Measurements from ENCODE around the gene CDC42BPA.

GRCh38 chr1:226940806-226941067, 377.6 kb downstream of the CDC42BPA start:
- no peak for TF ChIP-seq CTCF (IDR thresholded peaks at IDR 0.05)
- no peak for TF ChIP-seq POLR2A (IDR thresholded peaks at IDR 0.05)

Data from testis (tissue), 2 donors.